ENCODE data around the gene FBXO42.

The FBXO42 gene

DNA sequence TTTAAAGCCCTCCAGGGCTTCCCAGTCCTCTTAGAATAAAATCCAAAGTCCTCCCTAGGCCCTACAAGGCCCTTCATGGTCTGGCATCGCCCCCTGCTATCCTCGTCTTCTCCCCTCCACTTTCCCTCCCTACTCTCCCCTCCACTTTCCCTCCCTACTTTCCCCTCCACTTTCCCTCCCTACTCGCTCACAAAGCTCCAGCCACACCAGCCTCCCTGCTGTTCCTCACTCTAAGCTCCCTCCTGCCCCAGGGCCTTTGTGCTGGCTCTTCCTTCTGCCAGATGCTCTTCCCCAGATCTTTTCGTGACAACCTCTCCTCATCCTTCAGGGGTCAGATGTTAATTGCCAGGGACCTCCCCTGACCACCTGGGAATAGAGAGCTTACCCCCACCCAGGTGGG lies 152.6 kb downstream of the FBXO42 start:
- no peak for DNase-seq

- DNase-seq, result no peak
These were observed 153.2 kb downstream of the FBXO42 start for GRCh38 chr1:16199157-16199501.

GRCh38 chr1:16198444-16199156 lies 153.7 kb downstream of the FBXO42 start:
- DNase-seq, result no peak

DNA sequence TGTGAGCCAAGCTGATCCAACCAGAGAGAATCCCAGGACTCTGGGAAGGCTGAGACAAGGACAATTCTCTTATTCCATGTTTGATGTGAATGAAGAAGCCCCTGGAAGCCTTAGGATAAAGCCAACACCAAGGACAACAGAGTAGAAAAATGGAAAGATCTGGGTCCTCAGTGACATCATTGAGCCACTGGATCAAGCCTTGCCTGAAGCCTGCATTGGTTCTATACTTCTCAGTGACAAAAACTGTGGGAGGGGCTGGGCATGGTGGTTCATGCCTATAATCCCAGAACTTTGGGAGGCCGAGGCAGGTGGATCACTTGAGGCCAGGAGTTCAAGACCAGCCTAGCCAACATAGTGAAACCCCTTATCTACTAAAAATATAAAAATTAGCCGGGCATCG lies 155.4 kb downstream of the FBXO42 start:
- no peak for DNase-seq

Data from stimulated activated CD4-positive, alpha-beta T cell treated with anti-CD3 and anti-CD28 coated beads, Interleukin-2, amount 100 ng/mL, for 24 hours (primary cell).